Mesenteric fat pad (tissue), 1 donor: ENCODE results near the gene DENND1A. TPM values are rescaled to one million over a fixed set of nuclear protein-coding genes. Genes with fewer than 3 reads are reported as not detected.

Experiments used
- DNase-seq: peaks from one replicate; pipeline ENCODE4 v3.0.0-alpha.2; 2020; ENCODE audit warnings: low spot score
- total RNA-seq: library from RNA; stranded (reverse); fragmentation: NEBNext Ultra II Directional; extraction: Animal tissue kit (Norgen Biotek cat#: 25700); gene quantifications from one replicate; pipeline ENCODE4 v1.2.1, GENCODE V29; 2021
- donor health status: DM: yes; HTN: yes; CAD: no.

Gene DENND1A
- total RNA-seq, 1 donor from 2014 or later: 24.4 TPM

DNA sequence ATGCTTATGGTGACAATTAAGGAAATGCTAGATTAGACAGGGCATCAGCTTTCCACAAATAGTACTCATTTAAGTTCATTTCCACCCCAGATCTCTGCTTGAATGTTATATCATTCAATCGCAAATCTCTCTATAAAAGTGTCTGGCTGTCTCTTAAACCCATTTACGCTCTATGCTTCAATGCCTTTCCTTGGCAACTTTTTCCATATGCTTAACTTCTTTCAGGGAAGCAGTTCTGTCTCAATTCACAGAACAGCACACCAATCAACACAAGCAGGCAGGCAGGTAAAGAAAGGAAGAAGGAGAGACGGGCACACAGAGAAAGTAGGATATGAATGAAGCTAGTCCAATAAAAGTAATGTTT lies 243.1 kb downstream of the DENND1A start:
- DNase-seq: no peak

- no peak for DNase-seq
Measured at GRCh38 chr9:123686131-123686828, 243.6 kb downstream of the DENND1A start.

- no peak for DNase-seq
Measured at GRCh38 chr9:123685489-123686083, 244.3 kb downstream of the DENND1A start.

DNA sequence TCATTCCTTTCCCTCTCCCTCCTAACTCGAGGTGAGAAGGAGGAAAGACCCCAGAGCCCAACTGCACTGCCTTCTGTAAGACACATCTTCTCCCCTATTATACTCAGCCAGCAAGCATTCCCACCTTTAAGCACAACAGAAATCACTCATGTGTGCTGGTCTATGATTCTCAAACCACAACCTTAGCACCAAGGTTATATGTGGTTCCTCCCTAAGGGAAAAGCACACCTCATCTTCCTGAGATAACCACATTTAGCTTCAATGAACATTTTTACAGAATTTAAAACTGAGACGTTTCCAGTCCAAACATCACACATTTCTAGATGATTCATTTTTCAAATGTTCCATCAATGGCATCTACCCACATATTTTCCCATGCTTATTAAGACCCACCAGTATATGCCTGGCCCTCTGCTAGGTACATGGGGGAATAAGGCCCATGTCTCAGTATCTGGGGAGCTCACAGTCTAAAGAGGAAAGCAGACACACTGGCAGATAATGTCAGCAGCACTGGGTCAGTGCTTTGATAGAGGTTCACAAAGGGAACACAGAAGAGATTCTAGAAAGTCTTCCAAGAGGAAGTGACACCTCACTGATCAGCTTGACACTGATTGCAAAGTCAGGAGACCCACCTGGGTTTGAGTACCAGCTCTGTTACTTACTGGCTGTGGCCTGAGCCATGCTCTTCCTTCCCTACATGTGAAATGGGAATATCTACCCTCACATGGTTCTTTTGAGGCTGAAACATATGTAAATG lies 245.4 kb downstream of the DENND1A start:
- no peak for DNase-seq

GRCh38 chr9:123682746-123683145 lies 247.2 kb downstream of the DENND1A start:
- DNase-seq: no peak

- no peak for DNase-seq
Measured at GRCh38 chr9:123680352-123680751, 249.6 kb downstream of the DENND1A start.

GRCh38 chr9:123679330-123679987 lies 250.5 kb downstream of the DENND1A start:
- no peak for DNase-seq

GRCh38 chr9:123678878-123679329 lies 251.0 kb downstream of the DENND1A start:
- DNase-seq: no peak

GRCh38 chr9:123678038-123678877 lies 251.7 kb downstream of the DENND1A start:
- no peak for DNase-seq

DNA sequence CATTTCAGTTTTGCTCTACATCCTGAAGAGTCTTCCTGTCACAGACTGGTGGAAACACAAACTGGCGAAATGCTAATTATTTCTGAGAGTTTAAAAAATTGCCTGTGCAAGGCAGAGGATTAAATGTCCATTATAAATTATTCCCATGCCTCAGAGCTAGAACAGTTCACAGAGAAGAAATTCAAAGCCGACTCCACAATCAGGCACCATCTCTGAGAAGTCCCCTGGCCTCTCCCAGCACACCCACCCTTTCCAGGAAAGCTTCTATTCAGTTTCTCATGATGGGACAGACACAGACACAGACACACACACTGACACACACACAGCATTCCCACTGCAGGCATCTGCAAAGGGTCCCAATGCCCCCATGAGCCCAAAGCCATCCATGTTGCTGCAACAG lies 253.1 kb downstream of the DENND1A start:
- no peak for DNase-seq

DNA sequence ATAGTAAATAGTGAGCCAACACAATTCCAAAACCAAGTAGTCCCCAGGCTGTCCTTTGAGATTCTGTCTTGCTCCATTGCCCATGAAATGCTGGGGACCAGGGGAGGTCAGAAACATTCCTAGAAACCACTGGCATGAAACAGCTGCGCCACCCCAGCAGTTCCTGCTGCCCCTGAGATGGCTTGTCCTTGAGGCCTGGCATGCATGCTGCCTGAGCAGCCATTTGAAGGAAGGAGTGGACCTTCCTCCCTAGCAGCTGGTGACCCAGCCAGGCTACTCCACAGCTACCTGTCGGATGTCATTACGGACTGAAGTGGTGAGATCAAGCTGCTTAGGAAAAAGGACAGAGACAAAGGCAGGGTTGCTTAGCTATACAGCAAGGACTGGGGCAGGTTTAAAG lies 260.6 kb downstream of the DENND1A start:
- no peak for DNase-seq

DNA sequence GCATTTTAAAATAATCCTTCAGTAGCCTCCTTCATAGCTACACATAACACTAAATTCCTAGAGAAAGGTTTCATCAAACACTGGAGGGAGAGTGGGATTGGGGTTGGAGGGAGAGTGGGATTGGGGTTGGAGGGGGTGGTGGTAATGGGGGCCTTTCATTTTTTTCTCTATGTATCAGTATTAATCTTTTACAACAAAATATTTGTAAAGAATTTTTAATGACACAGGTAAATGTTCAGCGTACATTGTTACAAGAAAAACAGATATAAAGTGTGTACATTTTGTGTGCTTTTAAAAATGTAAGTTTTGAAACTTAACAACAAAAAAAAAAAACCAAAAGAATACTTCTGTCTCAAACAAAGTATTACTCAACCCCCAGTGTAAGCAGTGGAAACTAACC lies 266.4 kb downstream of the DENND1A start:
- no peak for DNase-seq

GRCh38 chr9:123662057-123662776 lies 267.7 kb downstream of the DENND1A start:
- no peak for DNase-seq

DNA sequence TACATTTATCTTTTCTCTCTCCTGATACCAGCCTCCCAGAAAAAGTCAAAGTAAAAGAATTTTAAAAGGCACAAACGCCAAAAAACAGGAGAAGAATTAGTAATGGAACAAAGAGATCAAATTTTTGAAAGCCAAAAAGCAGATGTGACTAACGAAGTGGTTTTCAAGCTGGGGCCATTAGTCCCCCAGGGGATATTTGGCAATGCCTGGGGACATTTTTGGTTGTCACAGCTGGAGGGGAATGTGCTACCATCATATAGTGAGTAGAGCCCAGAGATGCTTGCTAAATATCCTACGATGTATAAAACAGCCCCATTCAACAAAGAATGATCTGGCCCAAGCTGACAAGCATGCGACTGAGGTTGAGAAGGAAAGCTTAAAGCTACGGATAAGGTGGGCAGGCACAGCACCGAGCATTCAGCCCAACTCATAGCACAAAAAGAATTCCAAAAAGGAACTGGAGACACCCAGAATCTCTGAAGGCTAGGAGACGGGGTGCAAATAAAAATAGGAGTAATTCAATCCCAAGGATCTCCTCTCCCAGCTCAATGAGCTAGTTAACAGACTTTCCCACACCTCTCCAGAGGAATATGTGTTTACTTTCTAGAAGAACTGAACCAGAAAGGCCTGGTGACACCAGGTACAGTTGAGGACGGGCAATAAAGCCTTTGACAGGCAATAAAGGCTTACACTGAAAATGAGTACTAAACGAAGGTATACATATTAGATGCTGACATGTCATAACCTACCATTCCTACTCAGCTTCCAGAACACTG lies 269.0 kb downstream of the DENND1A start:
- no peak for DNase-seq

DNA sequence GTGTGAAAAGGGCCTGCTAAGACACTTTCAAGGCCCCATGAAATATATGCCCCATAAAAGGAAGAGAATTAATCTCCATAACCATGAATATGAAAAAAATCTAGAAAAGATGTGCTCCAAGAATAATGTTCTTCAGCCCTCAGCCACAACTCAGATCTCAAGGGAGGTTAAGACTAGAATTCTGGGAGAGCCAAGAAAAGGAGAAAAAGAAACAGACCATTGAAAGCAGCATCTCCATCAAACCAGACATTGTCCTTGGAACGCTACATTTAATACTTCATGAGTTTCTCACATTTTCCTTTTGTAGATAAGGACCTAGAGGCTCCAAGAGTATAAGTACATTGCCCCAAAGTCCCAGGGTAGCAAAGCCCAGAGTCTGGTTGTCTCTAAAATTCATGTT lies 270.6 kb downstream of the DENND1A start:
- no peak for DNase-seq

- no peak for DNase-seq
Measured at GRCh38 chr9:123658792-123659191, 271.1 kb downstream of the DENND1A start.

DNA sequence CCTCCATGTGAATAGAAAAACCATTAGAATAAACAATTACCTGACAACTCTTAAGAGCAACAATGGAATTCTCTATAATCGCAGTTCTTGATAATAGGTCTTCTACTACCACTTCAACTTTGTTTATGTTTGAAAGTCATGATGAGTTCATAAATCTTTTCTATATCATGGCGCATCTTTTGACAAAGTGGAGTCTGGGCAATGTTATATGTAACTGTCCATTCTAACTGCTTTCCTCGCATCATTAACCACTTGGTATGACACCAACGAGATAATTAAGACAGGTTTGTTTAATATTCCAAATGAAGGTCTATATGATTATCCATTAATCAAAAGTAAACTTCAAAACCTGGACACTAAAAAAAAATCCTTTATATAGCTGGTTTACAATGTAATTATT lies 272.0 kb downstream of the DENND1A start:
- no peak for DNase-seq

DNA sequence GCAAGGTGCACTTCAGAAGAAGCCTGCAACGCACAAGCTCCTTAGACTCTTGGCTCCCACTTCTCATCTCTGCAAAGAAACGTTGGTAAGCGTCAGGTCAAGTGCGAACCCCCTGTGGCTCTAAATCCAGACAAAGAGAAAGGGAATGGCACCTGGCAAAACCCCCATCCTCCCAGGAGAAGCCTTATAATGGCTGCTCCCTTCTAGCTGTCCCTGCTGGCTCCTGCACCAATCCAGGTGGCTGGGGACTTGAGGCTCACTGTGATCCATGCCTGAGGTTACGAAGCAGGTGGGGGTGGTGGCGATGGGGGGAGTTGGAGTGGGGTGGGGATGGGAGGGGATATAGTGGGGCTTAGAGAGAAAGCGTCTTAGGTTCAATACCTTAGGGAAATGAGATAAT lies 272.8 kb downstream of the DENND1A start:
- no peak for DNase-seq

DNA sequence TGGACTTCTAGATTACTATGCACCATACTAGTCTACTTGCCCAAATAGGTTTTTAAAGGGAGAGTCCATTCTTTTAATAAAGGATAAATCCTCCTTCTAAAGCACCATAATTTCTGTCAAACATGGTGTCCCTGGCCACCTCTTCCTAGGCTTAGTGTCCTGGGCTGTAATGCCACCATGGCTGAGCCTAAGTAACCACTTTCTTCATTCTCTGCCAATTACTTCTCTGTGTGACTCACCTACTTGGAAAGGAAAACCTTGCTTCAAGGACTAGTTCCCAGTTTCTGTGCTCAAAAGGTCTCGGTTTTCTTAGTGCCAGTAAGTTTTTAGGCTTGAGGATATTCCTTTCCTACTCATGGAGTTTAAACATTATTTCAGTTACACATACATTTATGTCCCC lies 273.4 kb downstream of the DENND1A start:
- DNase-seq: no peak
